Esophagus squamous epithelium (tissue), 5 donors: ENCODE data around the gene TFB1M. TPM values are rescaled to one million over a fixed set of nuclear protein-coding genes. Genes with fewer than 3 reads are reported as not detected.
A peak's percentile ranks its signal among the peaks of the same experiment; 100 is the strongest.
"Not testable (repeated sequence)": the region's sequence is repeated elsewhere in the genome, so short reads cannot be mapped to it uniquely, and the experiment has no call there.

Experiments
- DNase-seq: peaks from one replicate; lab custom pipeline; 2025; lab: John Stamatoyannopoulos, UW
- H3K27ac ChIP-seq, 4 donors: fragments of 200-600 bp; sonication (generic); one replicate each; pipeline ENCODE4 v1.5.1; 2016 to 2019; ENCODE audit warnings: mild to moderate bottlenecking in 1 of 4
- H3K27me3 ChIP-seq, 4 donors: fragments of 200-600 bp; sonication (generic); 1 replicate in 3 of 4; 2 replicates in 1 of 4; pipeline versions ENCODE4 v1.5.1 to v1.6.0; 2017 to 2021; ENCODE audit warnings: antibody characterized with exemption in 1 of 4
- H3K36me3 ChIP-seq, 3 donors: fragments of 200-600 bp; sonication (generic); one replicate each; pipeline ENCODE4 v1.5.1; 2016 to 2019
- H3K4me1 ChIP-seq, 3 donors: fragments of 200-600 bp; sonication (generic); one replicate each; pipeline ENCODE4 v1.5.1; 2017 to 2019
- H3K4me3 ChIP-seq, 4 donors: fragments of 200-600 bp; sonication (generic); 1 replicate in 3 of 4; 2 replicates in 1 of 4; pipeline ENCODE4 v1.5.1; 2016 to 2019; ENCODE audit warnings: mild to moderate bottlenecking in 2 of 4, moderate library complexity in 1 of 4
- H3K9me3 ChIP-seq, 3 donors: fragments of 200-600 bp; sonication (generic); one replicate each; pipeline ENCODE4 v1.5.1; 2016 to 2019
- POLR2A ChIP-seq, 4 donors: fragments of 450-650 bp; IDR thresholded peaks; one replicate each; pipeline ENCODE4 v1.6.1; 2017; ENCODE audit warnings: antibody characterized with exemption in 4 of 4, mild to moderate bottlenecking in 4 of 4, moderate library complexity in 3 of 4
- WGBS, 2 donors: methylation state at CpG; one replicate each; pipeline ENCODE4 v1.1.5; 2018; 5-methylcytosine and 5-hydroxymethylcytosine counted together
- intact Hi-C: fragments of 100-400 bp; cut with DNase I; formaldehyde crosslinking; loops from one replicate; pipeline ENCODE4 v1.15.0; 2022
- total RNA-seq, 4 donors: library from RNA; depleted of rRNA; stranded (reverse); fragments of >200 nt; gene quantifications; one replicate each; pipeline ENCODE4 v1.1.0, GENCODE V29; 2016
- TF ChIP-seq, protein P1 (sequence below), 6 experiments: fragments of 450-650 bp in 4 of 6; fragments of 200-600 bp in 2 of 6; sonication (generic) in 2 of 6; IDR thresholded peaks; one replicate each; pipeline ENCODE4 v1.5.1; 2016 to 2019; ENCODE audit warnings: antibody characterized with exemption in 6 of 6, mild to moderate bottlenecking in 4 of 6, moderate library complexity in 4 of 6
- donor health status: DM: yes; HTN: yes; CAD: no.

Gene TFB1M
- total RNA-seq, 4 donors from 2014 or later, result 11.2 to 15.6 (median 11.4) TPM

DNA sequence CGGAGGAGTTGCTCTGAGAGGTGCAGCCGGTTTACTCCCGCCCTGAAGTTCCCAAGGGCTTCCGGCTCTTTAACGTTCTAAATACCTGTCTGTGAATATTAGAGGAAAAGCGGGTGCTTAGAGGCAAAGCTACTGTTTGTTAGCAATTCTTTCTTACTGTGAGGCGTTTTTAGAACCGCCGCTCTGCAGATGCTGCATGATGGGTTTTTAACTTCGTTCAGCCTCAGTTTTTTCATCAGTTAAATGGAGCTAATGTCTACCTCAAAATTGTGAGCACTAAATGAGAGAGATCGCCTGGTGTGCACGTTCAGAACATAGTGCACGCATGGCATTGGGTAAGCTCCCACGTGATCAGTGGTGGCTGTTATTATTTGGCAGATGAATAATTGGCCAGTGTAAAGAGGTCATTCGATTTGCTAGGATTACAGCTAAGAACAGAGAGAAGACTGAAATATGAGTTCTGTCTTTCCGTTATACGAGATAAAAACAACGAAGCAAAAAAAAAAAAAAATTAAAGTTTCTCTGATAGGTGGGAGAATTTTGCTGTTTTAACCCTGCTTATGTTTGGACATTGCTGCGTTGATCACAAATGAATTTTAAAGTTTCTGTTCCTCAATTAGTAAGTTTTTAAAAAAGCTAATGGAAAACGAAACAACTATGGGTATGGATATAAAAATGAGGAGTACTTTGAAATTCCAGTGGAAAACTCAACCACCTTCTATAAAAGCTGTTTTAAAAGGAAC is 660 bp upstream of the TFB1M start:
- no peak for TF ChIP-seq POLR2A (IDR thresholded peaks at IDR 0.05)
- TF ChIP-seq, protein P1, sequence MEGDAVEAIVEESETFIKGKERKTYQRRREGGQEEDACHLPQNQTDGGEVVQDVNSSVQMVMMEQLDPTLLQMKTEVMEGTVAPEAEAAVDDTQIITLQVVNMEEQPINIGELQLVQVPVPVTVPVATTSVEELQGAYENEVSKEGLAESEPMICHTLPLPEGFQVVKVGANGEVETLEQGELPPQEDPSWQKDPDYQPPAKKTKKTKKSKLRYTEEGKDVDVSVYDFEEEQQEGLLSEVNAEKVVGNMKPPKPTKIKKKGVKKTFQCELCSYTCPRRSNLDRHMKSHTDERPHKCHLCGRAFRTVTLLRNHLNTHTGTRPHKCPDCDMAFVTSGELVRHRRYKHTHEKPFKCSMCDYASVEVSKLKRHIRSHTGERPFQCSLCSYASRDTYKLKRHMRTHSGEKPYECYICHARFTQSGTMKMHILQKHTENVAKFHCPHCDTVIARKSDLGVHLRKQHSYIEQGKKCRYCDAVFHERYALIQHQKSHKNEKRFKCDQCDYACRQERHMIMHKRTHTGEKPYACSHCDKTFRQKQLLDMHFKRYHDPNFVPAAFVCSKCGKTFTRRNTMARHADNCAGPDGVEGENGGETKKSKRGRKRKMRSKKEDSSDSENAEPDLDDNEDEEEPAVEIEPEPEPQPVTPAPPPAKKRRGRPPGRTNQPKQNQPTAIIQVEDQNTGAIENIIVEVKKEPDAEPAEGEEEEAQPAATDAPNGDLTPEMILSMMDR (IDR thresholded peaks at IDR 0.05), result no peak
- intact Hi-C loops, result no loop called here
- Histone ChIP-seq H3K4me3 (peak overlapping the region; percentile 68 to 90 (median 87)), H3K36me3 (peaks cover 0 to 1% (median 0%) of the 10 kb centered on the region in 3 donors), H3K4me1 (peaks cover 0 to 41% (median 7%) of the 10 kb centered on the region in 3 donors), H3K9me3 (no peaks in the 10 kb centered on the region), H3K27ac (peak overlapping the region; percentile 86 to 94 (median 92)), H3K27me3 (no peaks in the 10 kb centered on the region)
- no peak for DNase-seq
- WGBS, 2 donors, result 1 to 3% methylated on average over 15 of the region's 20 CpGs

DNA sequence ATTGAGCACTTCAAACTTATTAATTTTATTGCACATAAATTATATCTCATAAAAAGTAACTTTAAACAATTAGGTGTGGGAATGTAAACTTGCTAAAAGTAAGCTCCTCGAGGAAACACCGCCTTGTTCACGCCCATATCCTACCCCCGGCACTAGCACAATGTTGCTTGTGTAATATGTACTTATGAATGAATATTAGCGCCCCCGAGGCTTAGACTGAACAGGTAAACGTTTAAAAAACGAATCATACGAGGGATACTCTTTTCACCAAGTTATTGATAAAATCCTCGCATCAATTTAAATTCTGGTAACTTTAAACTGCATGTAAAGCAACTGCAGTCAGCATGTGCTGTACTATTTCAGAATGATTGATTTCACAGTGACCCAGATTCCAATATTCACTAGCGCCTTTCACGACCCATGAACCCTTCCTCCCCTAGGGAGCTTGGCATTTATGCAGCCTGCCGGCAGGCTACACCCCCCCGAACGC is 637 bp downstream of the TFB1M start:
- Histone ChIP-seq H3K4me3 (peak overlapping the region; percentile 68 to 90 (median 87)), H3K27me3 (no peaks in the 10 kb centered on the region), H3K27ac (peak overlapping the region; percentile 86 to 94 (median 92)), H3K36me3 (peaks cover 0 to 12% (median 0%) of the 10 kb centered on the region in 3 donors), H3K9me3 (no peaks in the 10 kb centered on the region), H3K4me1 (peaks cover 0 to 47% (median 7%) of the 10 kb centered on the region in 3 donors)
- intact Hi-C loops, result no loop called here
- 0 to 1% methylated on average over 14 to 15 of the region's 15 CpGs for WGBS, 2 donors
- TF ChIP-seq, protein P1 (IDR thresholded peaks at IDR 0.05), result no peak
- no peak for TF ChIP-seq POLR2A (IDR thresholded peaks at IDR 0.05)
- DNase-seq, result no peak

DNA sequence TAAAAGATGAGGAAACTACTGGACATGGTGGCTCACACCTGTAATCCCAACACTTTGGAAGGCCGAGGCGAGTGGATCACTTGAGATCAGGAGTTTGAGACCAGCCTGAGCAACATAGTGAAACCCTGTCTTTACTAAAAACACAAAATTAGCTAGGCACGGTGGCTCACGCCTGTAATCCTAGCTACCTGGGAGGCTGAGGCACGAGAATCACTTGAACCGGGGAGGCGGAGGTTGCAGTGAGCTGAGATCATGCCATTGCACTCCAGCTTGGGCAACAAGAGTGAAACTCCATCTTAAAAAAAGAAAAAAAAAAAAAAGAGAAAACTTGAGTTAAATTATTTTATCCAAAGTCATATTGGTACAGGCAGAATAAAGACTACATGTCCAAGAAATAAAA is 1.3 kb downstream of the TFB1M start:
- DNase-seq, H3K9me3 ChIP-seq, intact Hi-C loops, H3K4me3 ChIP-seq, H3K27me3 ChIP-seq, H3K27ac ChIP-seq: not testable (repeated sequence)
- 93% methylated on average over 7 of the region's 7 CpGs for WGBS, 2 donors
- peaks cover 0 to 47% (median 7%) of the 10 kb centered on the region in 3 donors for H3K4me1 ChIP-seq
- H3K36me3 ChIP-seq, result peaks cover 0 to 18% (median 0%) of the 10 kb centered on the region in 3 donors

DNA sequence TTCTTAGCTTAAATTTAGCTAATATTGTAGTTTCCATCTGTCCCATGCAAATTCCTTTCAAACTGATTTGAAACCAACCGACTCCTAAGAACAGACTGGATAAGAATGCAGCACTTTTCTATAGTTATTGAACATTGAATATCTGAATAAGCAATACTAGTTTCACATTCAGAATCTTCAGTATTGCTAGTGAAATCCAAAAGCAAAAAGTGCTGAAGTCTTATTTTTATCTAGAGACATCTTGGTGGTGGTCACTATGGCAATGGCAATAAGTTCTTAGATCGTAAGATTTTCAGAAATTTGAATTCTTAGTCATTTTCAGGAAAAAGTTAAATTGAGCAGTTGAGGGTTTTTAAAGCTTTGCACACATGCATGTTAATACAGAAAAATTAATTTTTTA is 2.7 kb downstream of the TFB1M start:
- Histone ChIP-seq H3K9me3 (no peaks in the 10 kb centered on the region), H3K27me3 (no peaks in the 10 kb centered on the region), H3K36me3 (peaks cover 0 to 32% (median 0%) of the 10 kb centered on the region in 3 donors), H3K4me3 (no peak overlapping the region), H3K27ac (no peak overlapping the region), H3K4me1 (peaks cover 0 to 47% (median 7%) of the 10 kb centered on the region in 3 donors)
- WGBS, 2 donors, result 83 to 85% methylated on average over 2 of the region's 2 CpGs
- intact Hi-C loops, result no loop called here
- no peak for DNase-seq
- TF ChIP-seq, protein P1 (IDR thresholded peaks at IDR 0.05), result no peak
- TF ChIP-seq POLR2A (IDR thresholded peaks at IDR 0.05), result no peak

DNA sequence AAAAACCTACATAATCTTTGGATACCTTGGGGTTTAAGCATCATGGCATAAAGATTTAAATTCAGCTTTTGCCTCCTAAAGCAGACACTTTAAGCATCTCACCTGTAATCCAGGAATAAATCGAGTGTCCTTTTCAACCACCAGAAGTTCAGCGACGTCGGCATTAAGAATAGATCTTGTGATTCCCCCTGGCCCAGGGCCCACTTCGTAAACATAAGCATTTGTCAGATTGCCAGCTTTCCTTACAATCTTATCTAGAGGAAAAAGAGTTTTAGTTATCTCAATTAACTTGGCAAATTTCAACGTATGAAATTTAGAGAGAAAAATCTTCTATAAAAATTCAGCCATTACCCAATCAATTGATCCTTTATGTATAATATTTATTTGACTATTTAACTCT is 3.2 kb downstream of the TFB1M start:
- Histone ChIP-seq H3K36me3 (peaks cover 0 to 36% (median 0%) of the 10 kb centered on the region in 3 donors), H3K4me3 (no peak overlapping the region), H3K4me1 (peaks cover 0 to 47% (median 7%) of the 10 kb centered on the region in 3 donors), H3K27ac (peak overlapping the region in 3 of 4 donors; percentile 20 to 70 (median 38)), H3K9me3 (no peaks in the 10 kb centered on the region), H3K27me3 (no peaks in the 10 kb centered on the region)
- 36 to 47% methylated on average over 6 of the region's 6 CpGs for WGBS, 2 donors
- DNase-seq, result no peak
- TF ChIP-seq, protein P1 (IDR thresholded peaks at IDR 0.05), result no peak
- TF ChIP-seq POLR2A (IDR thresholded peaks at IDR 0.05), result no peak
- intact Hi-C loops, result no loop called here
